NB4 (cell line): ENCODE data around the gene YIPF1.

Experiments
- MYC ChIP-seq: IDR thresholded peaks from 2 replicates; pipeline ENCODE4 v1.6.1; 2011; ENCODE audit warnings: low read depth, low read length
- POLR2A ChIP-seq: IDR thresholded peaks from 2 replicates; pipeline ENCODE4 v1.6.1; 2011; ENCODE audit warnings: mild to moderate bottlenecking; ENCODE audit not compliant: insufficient read length; ENCODE audit errors: extremely low read depth
- TF ChIP-seq, protein P1 (sequence below): IDR thresholded peaks from one replicate; pipeline ENCODE4 v1.5.1; 2012; ENCODE audit warnings: low read depth, low read length
- TF ChIP-seq, protein P2 (sequence below): IDR thresholded peaks from 2 replicates; pipeline ENCODE4 v1.6.1; 2011; ENCODE audit warnings: low read depth, low read length

DNA sequence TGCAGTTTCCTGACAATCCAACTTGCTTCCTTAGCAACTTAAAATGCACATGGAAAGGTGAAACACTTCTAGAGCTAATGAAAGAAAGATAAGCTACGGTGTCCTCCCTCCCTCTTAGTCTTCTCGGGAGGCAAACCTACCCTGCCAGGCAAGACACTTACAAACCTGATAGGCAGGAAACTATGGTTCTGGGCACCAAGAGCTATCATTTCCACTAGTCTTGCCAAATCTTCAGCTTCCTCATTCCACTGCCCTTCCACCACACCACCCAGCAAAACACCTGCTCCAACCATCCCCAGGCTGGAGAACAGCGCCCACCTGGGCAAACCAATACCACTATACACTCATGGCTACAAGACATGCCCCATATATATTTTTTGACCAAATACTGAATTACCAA lies 66.7 kb downstream of the YIPF1 start:
- TF ChIP-seq, protein P1, sequence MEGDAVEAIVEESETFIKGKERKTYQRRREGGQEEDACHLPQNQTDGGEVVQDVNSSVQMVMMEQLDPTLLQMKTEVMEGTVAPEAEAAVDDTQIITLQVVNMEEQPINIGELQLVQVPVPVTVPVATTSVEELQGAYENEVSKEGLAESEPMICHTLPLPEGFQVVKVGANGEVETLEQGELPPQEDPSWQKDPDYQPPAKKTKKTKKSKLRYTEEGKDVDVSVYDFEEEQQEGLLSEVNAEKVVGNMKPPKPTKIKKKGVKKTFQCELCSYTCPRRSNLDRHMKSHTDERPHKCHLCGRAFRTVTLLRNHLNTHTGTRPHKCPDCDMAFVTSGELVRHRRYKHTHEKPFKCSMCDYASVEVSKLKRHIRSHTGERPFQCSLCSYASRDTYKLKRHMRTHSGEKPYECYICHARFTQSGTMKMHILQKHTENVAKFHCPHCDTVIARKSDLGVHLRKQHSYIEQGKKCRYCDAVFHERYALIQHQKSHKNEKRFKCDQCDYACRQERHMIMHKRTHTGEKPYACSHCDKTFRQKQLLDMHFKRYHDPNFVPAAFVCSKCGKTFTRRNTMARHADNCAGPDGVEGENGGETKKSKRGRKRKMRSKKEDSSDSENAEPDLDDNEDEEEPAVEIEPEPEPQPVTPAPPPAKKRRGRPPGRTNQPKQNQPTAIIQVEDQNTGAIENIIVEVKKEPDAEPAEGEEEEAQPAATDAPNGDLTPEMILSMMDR: no peak
- TF ChIP-seq POLR2A: no peak
- TF ChIP-seq MYC: no peak
- TF ChIP-seq, protein P2, sequence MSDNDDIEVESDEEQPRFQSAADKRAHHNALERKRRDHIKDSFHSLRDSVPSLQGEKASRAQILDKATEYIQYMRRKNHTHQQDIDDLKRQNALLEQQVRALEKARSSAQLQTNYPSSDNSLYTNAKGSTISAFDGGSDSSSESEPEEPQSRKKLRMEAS: no peak
